ENCODE measurements around the gene MTMR3.

MTMR3 gene

GRCh38 chr22:30000566-30000965 is 117.6 kb downstream of the MTMR3 start:
- Histone ChIP-seq H3K27me3 (ENCODE audit: insufficient read depth, poor library complexity, severe bottlenecking) (no peaks in the 10 kb centered on the region), H3K4me1 (ENCODE audit: insufficient read depth, poor library complexity, severe bottlenecking) (peaks cover 4% of the 10 kb centered on the region), H3K4me3 (ENCODE audit: severe bottlenecking) (no peak overlapping the region), H3K9me3 (ENCODE audit: severe bottlenecking) (no peaks in the 10 kb centered on the region), H3K36me3 (ENCODE audit: low read depth) (peaks cover 33% of the 10 kb centered on the region), H3K27ac (ENCODE audit: poor library complexity, severe bottlenecking) (no peak overlapping the region)
- ATAC-seq (ENCODE audit: low read depth) (peak; percentile 31; the same call in 1 of the 3 replicates), DNase-seq (ENCODE audit: low spot score) (no peak)
- no peak for TF ChIP-seq CTCF (IDR thresholded peaks at IDR 0.05; ENCODE audit: poor library complexity, severe bottlenecking)

- DNase-seq (ENCODE audit: low spot score) (no peak), ATAC-seq (ENCODE audit: low read depth) (no peak)
- Histone ChIP-seq H3K4me3 (ENCODE audit: severe bottlenecking) (no peak overlapping the region), H3K27me3 (ENCODE audit: insufficient read depth, poor library complexity, severe bottlenecking) (no peaks in the 10 kb centered on the region), H3K9me3 (ENCODE audit: severe bottlenecking) (no peaks in the 10 kb centered on the region), H3K27ac (ENCODE audit: poor library complexity, severe bottlenecking) (no peak overlapping the region), H3K4me1 (ENCODE audit: insufficient read depth, poor library complexity, severe bottlenecking) (no peaks in the 10 kb centered on the region), H3K36me3 (ENCODE audit: low read depth) (peaks cover 42% of the 10 kb centered on the region)
- no peak for TF ChIP-seq CTCF (IDR thresholded peaks at IDR 0.05; ENCODE audit: poor library complexity, severe bottlenecking)
Observed at GRCh38 chr22:30001459-30001858, 118.5 kb downstream of the MTMR3 start.

- DNase-seq (ENCODE audit: low spot score) = no peak
- H3K36me3 ChIP-seq (ENCODE audit: low read depth) = peaks cover 57% of the 10 kb centered on the region
- no peaks in the 10 kb centered on the region for H3K27me3 ChIP-seq (ENCODE audit: insufficient read depth, poor library complexity, severe bottlenecking)
- no peak for ATAC-seq (ENCODE audit: low read depth)
- TF ChIP-seq CTCF (IDR thresholded peaks at IDR 0.05; ENCODE audit: poor library complexity, severe bottlenecking) = no peak
- no peak overlapping the region for H3K4me3 ChIP-seq (ENCODE audit: severe bottlenecking)
- no peak overlapping the region for H3K27ac ChIP-seq (ENCODE audit: poor library complexity, severe bottlenecking)
- H3K4me1 ChIP-seq (ENCODE audit: insufficient read depth, poor library complexity, severe bottlenecking) = no peaks in the 10 kb centered on the region
- no peaks in the 10 kb centered on the region for H3K9me3 ChIP-seq (ENCODE audit: severe bottlenecking)
Observed at GRCh38 chr22:30002861-30003486, 120.0 kb downstream of the MTMR3 start.

GRCh38 chr22:30004101-30004500 is 121.1 kb downstream of the MTMR3 start:
- H3K36me3 ChIP-seq (ENCODE audit: low read depth) = peaks cover 60% of the 10 kb centered on the region
- no peak for DNase-seq (ENCODE audit: low spot score)
- no peak overlapping the region for H3K27ac ChIP-seq (ENCODE audit: poor library complexity, severe bottlenecking)
- no peaks in the 10 kb centered on the region for H3K4me1 ChIP-seq (ENCODE audit: insufficient read depth, poor library complexity, severe bottlenecking)
- H3K27me3 ChIP-seq (ENCODE audit: insufficient read depth, poor library complexity, severe bottlenecking) = no peaks in the 10 kb centered on the region
- no peak for TF ChIP-seq CTCF (IDR thresholded peaks at IDR 0.05; ENCODE audit: poor library complexity, severe bottlenecking)
- no peaks in the 10 kb centered on the region for H3K9me3 ChIP-seq (ENCODE audit: severe bottlenecking)
- H3K4me3 ChIP-seq (ENCODE audit: severe bottlenecking) = no peak overlapping the region
- ATAC-seq (ENCODE audit: low read depth) = no peak

DNA sequence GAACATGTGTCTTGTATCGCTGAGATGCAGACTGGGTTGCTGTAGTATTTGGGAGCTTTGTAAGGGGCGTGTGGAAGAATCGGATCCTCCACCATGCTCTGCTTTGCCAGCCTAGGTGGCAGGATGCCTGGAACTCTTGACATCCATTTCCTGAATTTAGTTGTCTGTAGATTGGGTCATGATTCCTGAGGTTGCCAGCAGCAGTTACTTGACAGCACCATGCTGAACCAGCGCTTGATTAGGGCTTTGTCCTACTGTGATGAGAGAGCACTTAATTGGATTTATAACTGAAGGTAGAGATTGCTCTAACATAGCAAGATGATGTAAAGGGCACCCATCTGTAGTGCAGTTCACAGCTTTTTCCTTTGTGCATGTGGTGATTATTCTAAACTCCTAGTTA is 121.7 kb downstream of the MTMR3 start:
- peaks cover 60% of the 10 kb centered on the region for H3K36me3 ChIP-seq (ENCODE audit: low read depth)
- no peak overlapping the region for H3K27ac ChIP-seq (ENCODE audit: poor library complexity, severe bottlenecking)
- no peak for TF ChIP-seq CTCF (IDR thresholded peaks at IDR 0.05; ENCODE audit: poor library complexity, severe bottlenecking)
- DNase-seq (ENCODE audit: low spot score) = no peak
- no peak overlapping the region for H3K4me3 ChIP-seq (ENCODE audit: severe bottlenecking)
- no peak for ATAC-seq (ENCODE audit: low read depth)
- no peaks in the 10 kb centered on the region for H3K4me1 ChIP-seq (ENCODE audit: insufficient read depth, poor library complexity, severe bottlenecking)
- H3K9me3 ChIP-seq (ENCODE audit: severe bottlenecking) = no peaks in the 10 kb centered on the region
- H3K27me3 ChIP-seq (ENCODE audit: insufficient read depth, poor library complexity, severe bottlenecking) = no peaks in the 10 kb centered on the region
